GM19397 (cell line): ENCODE results near the gene HDAC7.

Experiments
- ATAC-seq: cut with Tn5 transposase; IDR thresholded peaks from one replicate; pipeline ENCODE4 v1.9.1; 2021; ENCODE audit warnings: mild to moderate bottlenecking, moderate library complexity; ENCODE audit not compliant: unreplicated experiment

Gene HDAC7

DNA sequence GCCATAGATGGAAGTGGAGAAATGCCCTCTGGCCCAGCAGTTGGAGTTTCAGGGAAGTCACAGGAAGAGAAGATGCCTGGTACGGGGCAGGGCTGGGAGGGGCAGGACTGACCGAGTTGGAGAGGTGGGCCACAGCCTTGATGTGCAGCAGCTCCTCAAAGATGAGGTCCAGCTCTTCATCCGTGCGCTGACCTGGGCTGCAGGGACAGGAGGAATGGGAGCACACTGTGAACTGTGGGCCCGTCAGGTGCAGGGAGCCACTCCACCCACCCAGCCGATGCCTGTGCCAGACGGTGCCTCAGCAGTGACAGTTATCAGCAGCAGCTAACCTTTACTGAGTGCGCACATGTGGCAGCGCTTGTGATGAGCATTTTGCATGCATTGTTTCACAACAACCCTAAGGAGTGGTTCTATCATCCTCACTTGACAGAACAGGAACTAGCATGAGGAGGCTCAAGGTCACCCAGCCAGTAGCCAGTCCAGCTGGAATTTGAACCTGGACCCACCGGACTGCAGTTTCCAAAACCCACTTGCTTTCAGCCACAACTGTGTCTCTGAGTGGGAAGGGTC lies 69.4 kb downstream of the HDAC7 start:
- no peak for ATAC-seq

DNA sequence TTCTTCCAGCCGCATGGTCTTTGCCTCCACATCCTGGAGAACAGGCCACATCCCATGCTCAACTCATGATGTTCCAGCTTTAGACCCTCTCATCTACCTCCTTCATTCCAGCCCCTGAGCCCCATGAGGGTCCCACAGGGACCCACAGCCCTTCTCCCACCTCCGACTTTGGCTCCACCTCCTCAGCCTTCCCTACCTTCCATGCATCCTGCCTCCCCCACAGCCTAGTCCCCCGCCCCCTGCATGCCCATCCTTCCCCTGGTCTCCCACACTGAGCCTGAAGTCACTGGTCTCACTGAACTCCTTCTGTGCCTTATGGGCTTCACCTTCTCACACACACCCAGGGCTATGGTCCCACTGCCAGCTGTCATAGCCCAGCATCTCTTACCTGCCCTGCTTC lies 70.8 kb downstream of the HDAC7 start:
- no peak for ATAC-seq

DNA sequence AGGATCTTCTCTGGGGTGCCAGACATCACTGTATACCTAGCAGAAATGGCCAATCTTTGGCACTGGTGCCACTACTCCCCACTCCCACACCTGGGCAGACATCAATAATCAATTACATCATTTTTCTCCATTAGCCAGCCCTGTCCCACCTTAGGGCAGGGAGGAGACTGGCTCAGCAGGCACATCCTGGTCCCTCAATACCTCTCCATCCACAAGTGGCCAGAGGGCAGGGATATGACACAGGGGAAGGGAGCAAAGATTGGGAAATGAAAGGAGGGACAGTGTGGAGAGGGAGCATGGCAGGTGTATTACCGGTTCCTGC lies 71.2 kb downstream of the HDAC7 start:
- ATAC-seq: no peak

DNA sequence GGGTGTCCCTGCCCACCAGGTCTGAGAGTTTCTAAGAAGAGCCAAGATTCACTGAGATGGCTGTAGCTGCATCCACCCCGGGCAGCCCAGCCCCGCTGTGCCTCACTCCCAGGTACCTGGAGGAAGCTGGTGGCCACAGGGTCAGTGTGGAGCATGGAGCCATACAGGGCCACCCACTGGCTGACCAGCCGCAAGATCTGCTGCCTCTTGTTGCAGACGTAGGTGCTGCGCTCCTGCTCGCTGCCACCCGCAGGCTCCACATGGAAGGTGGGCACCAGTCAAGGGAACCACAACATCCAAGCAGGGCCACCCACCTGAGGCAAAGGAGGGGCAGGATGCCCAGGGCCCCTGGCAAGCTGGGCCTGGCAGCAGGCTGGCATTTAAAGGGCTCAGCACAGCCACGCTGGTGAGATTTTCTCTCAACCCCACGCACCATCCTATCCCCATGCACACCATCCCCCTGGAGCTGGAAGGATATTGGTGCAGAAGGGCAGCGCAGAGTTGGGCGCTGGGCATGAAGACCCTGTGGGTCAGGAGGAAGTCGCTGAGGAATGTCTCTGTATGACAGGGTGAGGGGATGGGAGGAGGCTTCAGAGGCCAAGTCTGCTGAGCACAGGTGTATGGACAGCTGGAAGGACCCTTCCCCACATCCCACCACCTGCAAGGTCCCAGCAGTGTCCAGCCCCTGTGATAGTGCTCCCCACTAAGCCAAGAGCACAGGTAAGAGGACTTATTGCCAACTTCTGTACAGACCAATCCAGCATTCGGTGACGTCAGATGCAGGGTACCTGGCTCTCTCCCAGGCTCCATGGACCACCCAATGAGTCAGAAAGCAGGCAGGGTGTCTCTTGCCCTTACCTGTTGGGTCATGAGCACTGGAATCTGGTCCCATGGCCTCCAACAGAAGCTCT lies 71.9 kb downstream of the HDAC7 start:
- ATAC-seq: no peak

DNA sequence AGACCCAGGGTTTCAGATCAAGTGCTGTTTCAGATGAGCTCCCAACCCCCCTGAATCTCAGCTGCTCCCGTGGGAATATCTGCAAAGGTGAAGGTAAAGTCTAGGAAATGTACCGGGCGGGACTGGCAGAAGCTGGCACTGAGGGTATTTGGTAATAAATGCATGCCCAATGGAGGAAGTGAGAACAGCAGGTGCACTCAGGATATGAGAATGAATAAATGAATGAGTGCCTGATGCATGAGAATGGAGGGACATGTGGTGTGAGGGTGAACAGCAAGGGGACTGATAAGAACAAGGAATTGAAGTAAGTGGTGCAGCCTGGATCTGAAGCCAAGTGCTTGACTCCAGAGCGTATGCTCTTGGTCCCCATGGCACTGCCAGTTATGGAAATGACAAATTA lies 72.6 kb downstream of the HDAC7 start:
- no peak for ATAC-seq

DNA sequence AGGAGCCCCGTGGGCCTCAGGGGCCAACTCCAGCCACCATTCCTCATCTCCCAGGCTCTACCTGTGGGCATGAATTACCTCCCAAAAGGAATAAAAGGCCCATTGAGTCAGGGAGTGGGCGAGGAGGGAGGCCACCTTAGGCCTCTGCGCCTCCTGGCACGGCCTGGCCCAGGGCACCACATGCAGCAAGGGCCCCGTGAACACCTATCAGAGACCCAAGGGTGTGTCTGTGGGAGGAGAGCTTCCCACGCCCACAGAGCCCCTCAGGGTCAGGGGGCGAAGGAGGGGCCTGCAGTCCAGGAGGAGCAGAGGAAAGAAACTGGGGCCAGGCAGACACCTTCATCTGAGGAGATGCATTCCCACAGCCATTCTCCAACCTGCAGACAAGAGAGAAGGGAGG lies 73.2 kb downstream of the HDAC7 start:
- ATAC-seq: no peak

DNA sequence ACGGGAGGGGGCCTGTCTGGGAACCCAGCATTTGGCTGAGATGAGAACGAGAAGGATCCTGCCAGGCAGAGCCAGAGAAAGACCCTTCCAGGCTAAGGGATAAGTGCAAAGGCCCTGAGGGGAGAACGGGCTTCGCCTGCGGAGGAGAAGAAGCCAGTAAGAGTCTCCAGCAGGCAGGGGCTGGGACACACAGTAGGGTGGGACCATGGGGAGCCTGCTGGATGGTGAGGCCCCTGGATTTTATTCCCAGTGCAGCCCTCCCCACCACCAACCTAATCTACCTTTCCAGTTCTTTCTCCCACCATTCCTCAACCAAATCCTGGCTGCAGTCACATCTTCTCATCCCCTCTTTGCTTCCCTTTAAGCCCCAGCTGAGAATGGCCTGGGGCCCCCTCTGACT lies 73.6 kb downstream of the HDAC7 start:
- ATAC-seq: no peak

DNA sequence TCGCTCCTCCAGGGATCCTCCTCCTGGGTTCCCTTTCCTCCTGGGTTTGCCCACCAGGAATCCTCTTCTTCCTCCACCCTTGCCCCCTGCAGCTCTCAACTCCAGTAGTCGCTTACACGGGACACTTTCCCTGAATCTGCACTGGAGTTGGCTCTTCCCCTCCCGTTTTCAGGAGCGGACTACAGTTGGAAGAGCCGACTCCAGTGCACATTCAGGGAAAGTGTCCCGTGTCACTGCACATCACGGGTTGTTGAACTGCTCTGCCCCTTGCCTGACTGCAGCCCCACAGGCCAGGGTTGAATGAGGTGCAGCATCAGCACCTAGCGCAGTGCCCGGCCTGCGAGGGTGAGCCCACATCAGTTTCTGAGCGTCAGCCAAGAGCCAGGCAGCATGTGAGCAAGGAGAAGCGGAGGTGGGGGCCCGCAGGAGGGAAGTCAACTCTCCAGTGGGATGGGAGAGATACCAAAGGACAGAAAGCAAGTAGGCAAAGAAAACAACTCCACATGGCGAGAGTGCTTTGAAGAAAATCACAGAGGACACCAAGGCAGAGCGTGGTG lies 74.1 kb downstream of the HDAC7 start:
- no peak for ATAC-seq

DNA sequence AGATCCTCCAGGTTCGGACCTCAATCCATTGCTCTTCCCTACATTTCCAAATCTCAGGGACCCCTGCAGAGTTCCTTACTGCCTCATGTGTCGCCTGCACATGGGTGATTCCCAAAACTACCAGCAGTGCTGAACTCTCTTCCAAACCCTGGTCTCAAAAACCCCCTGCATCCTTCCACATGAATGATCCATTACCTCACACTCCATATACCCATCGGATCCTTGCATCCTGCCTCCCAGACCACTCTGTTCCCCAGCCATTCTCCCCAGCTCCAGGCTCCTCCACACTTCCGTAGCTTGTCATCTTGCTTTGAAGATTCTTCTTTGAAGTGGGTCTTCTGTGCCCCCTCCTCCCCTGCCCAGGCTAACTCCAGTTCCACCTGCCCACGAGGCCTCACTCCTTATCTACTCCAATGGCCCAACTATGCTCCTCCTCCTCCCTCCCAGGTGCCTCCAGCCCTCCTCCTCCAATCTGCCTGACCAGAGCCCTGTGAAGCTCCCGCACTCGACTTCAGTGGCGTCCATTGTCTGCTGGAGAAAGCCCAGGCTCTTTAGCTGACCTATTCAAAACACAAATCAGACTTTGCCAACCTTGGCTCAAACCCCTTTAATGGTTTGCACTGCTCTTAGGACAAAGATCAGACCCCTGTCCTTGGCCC lies 74.8 kb downstream of the HDAC7 start:
- ATAC-seq: no peak

DNA sequence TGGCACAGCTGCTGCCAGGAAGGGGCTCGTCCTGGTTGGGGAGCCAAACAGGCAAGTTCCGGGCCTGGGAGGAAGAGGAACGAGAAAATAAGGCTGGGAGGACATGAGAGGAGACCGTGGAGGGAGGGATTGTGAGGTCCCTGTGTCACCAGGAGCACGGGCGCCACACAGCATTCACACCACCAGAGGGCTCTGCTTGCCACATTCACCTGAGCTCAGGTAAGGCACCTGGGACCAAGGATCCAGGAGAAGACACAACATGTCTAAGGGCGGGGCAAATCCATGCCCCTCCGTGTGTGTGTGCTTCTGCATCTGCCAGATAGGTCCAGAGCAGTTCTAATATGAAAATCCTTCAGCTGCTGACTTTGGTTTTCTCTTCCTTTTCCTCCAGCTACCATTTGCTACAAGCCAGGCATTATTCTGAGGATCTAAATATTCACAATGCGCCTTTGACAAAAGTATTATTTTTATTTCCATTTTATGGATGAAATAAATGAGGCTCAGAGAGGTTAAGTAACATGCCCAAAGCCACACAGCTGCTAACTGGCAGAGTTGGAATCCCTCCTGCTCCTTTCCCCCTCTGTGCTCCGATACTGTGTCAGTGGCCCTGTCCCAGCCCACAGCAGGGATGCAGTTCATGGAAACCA lies 75.6 kb downstream of the HDAC7 start:
- ATAC-seq: no peak

DNA sequence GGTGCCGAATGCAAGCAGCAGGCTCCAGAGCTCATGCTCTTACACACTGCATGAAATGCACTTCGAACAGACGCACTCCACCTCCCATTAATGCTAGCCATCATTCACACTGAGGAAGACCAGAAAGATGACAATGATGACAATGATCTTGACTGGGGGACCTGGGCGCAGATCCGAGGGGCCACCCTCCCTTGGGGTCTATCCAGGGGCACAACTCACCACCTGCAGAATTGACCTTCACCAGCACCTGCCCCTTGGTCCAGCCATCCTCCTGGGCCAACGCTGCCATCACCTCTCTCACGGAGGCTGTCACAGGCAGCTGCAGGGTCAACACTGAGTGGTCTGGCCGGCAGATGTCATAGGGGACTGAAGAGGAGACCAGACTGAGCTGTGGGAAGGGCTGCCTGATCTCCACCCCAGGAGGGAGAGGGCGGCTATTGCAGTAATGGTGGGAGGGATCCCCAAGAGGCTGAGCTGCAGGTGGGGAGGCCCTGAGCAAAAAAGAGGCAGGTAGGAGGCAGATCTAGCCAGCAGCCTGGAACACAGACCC lies 76.3 kb downstream of the HDAC7 start:
- ATAC-seq: no peak

DNA sequence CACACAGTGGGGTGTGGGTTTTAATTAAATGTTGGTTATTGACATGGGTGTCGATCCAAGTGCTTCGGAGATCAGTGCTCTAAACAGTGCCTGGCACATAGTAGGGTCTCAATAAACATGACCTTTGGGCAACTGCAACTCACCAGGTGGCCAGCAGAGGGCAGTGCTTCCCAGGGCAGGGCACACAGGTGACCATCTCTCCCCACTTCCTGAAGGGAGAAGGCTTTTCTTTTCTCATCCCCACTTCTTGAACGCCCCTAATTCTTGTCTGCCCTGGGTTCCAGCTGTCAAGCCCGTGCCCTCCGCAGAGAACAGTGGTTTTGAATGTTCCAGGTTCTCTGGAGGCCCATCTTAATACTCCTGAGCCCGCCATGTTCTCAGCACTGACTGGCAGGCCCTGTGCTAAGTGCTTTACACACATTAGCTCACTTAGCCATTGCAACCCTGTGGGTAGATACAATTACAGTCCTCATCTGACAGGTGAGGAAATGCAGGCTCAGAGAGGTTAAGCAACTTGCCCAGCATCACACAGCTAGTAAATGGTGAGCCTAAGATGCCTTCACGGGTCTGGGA lies 77.4 kb downstream of the HDAC7 start:
- no peak for ATAC-seq

DNA sequence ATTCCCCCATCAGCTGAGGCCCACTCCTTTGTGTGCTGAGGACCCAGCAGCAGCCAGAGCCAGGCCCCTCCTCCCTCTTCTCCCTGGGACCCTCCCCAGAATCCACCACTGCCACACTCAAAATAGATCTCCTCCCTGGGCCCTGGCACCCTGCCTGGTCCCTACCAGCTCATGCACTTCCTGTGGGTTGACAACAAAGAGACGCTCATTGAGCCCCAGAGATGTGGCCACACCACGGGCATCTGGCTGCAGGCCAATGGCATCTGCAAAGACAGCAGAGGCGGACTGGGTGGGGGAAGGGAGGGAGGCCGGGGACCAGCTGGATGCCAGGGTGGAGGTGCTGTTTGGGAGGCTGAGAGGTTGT lies 78.4 kb downstream of the HDAC7 start:
- ATAC-seq: no peak

DNA sequence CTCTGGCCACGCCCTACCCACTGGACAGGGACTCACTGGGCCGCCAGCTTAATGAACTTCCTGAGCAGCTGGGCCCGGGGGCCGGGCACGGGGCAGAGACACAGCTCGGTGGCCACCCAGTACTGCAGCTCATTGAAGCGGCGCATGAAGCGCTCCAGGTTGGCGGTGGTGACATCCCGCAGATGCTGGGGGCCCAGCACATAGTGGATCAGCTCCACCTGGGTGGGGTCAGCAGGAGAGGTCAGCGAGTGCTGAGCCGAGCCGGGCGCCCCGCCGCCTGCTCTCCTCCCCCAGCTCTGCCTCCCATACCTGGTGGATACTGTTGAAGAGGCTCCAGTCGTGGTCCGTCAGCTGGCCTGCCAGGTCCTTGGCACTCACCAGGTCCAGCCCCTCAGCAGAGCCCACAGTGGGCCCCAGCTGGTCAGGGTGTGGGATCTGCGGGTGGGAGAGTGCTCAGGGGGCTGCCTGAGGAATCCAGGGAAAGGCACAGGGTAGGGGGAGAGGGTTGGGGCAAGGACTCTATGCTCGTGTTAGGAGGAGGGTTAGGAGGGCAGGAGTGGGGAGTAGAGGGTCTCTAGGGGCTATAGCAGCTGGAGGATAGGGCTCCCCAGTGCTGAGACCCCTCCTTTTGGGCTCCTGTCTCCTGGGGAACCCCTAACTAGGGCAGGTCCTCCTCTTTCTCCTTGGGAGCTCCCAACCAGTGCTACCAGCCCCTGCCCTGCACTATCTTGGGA lies 78.9 kb downstream of the HDAC7 start:
- ATAC-seq: peak; percentile 41

DNA sequence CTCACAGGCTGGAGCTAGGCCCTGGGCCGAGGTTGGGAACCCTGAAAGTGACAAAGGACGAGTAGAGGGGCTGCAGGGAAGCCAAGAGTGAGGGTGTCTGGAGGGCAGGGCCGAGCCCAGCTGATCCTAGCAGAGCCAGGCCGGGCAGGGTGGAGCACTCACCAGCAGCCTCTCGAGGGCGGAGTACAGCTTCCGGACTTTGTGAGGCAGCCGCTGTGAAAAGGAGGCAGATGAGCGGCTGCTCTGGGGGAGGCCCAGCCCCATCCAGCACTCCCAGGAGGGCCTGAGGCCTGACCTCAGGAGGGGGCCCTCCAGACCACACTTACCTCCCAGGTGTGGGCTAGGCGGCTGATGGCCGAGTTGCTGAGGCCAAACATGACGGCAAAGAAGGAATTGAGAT lies 79.7 kb downstream of the HDAC7 start:
- ATAC-seq: peak; percentile 54

DNA sequence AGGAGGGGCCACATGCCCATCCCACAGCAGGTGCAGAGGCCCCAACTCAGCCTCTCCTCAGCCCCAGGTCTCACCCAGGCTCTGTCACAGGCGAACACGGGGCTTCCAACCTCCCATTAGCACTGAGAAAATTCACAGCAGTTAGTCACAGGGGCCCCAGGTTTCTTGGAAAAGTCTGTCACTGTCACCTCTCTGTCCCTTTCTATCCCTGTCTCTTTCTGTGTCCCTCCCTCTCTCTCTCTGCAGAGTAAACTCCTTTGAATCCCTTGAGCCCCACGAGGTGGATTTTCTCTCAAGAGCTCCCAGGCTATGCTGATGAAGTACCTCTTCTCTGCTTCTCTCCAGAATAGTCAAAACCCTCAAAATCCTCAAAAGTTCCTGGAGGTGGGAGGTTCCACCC lies 80.4 kb downstream of the HDAC7 start:
- ATAC-seq: no peak

DNA sequence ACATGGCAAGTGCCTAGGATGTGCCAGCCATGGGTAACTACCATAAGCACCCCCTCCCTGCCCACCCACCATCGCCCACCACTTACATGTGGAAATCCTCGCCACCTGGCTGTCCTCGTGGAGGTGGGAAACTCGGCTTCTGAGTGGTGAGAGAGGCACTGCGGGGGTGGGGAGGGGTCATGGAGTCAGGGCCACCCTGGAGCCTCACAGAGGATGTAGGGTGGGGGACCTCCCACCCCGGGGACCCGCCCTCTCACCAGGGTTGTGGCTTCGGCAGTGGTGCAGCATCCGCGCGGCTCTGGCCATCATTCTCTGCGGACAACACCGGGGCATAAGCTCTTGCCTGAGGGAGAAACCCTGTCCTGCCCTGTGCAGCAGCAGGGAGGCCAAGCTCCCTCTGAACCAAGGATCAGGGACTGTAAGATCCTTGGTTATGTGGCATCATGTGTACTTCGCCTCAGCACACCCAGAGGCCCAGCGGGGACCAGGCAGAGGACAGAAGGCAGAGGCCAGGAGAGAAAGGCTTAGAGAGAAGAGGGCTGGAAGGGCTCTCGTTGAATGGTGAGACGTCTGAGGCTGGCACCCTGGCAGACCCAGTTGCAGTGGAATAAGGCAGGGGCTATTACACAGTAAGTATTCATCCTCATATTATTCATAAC lies 81.6 kb downstream of the HDAC7 start:
- no peak for ATAC-seq

DNA sequence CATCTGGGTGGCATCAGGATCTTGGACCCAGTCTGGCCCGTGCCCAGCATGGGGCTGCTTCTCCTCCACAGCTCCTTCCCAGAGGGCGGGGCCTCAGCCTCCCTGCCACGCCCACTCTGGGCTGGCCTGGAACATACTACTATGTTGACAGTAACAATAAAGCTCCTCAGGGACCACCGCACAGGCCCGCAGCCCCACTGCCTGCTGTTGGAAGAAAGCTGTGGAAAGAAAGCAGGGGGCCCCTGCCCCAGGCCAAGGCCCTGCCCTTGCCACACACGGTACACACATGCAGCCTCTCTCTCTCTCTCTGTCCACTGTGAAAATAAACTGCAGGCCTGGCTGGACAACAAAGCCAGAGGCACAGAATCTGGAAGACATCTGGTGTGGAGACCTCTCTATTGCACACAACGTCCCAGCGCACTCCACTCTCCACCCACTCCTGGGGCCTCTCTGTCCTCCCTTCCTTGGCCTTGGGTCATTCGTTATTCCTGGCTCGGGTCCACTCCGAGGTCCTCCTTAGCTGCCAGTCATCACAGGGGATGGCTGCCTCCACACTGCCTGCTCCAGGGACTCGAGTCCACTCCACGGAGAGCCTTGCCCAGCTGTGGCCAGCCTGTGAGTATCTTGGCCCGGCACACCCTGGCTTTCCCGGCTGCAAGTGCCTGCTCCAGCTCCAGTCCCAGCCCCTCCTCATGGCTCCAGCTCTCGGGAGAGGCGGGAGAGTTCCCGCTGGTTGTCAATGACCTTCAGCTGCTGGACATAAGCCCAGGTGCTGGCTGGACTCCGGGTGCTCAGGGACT lies 82.6 kb downstream of the HDAC7 start:
- no peak for ATAC-seq

DNA sequence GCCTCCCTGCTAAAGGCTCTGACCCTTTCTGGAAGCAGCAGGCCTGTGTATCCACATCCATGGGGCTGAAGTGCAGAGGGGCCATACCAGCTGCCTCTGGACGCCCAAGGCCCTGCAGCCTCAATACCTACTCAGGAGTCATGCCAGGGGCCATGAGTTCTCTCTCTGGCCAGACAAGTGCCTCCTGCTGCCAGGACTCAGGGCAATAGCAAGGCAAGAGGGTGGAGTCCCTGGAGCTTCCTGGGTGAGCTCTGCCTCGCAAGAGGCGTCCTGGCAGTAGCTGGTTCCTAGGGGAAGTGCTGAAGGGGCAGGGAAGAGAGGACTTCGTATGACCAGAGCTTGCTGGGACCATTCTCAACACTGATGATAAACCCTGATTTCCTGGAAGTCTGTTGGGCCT lies 83.5 kb downstream of the HDAC7 start:
- no peak for ATAC-seq
